HepG2 (cell line): ENCODE data around the gene SPRED3. TPM values are rescaled to one million over a fixed set of nuclear protein-coding genes. Genes with fewer than 3 reads are reported as not detected.

Source experiments
- ATAC-seq: fragments of 200-7000 bp; cut with Tn5 transposase; 3 replicates; pipeline ENCODE4 v1.9.1; 2020; ENCODE audit warnings: mild to moderate bottlenecking, moderate library complexity
- BruUV-seq: library from RNA; stranded (reverse); fragments of 400-500 nt; replicated peaks from 2 replicates; lab custom pipeline; 2021; lab: Mats Ljungman, UMichigan
- CTCF ChIA-PET: fragments of 300-600 bp; formaldehyde crosslinking; extraction: SDS; loops from one replicate; lab custom pipeline; 2021; ENCODE audit warnings: low total read pairs, inconsistent platforms, low intra/inter-chr PET ratio; lab: Yijun Ruan, JAX
- POLR2A ChIA-PET: fragments of 350-600 bp; sonication (Branson Sonifier 250); formaldehyde crosslinking; loops from one replicate; lab custom pipeline; 2020; ENCODE audit warnings: antibody characterized with exemption, inconsistent platforms; lab: Yijun Ruan, JAX
- DNase-seq: peaks from one replicate; pipeline ENCODE4 v3.0.0-alpha.2; 2015; ENCODE audit warnings: low spot score
- FAIRE-seq: peaks from 3 replicates; lab custom pipeline; 2011; peaks lifted over from hg19 to GRCh38; lab: Jason Lieb, UNC
- H2AFZ ChIP-seq: one replicate; pipeline ENCODE4 v1.6.1; 2011; ENCODE audit warnings: low read length, inconsistent platforms
- H3K27ac ChIP-seq: fragments of 300-600 bp; 3 replicates; pipeline ENCODE4 v1.8.0; 2011; ENCODE audit warnings: mixed run types, mild to moderate bottlenecking, mixed read lengths, low read length, inconsistent platforms; ENCODE audit not compliant: insufficient read depth; ENCODE audit errors: extremely low read length
- H3K27me3 ChIP-seq, 2 experiments: fragments of 200-600 bp in 1 of 2; 2 replicates in 1 of 2; 3 replicates in 1 of 2; pipeline versions ENCODE4 v1.6.0 to v1.8.0; 2011; ENCODE audit warnings: low read length in 2 of 2, mild to moderate bottlenecking in 2 of 2, moderate library complexity in 2 of 2, inconsistent platforms in 1 of 2; ENCODE audit not compliant: insufficient read depth in 2 of 2, control insufficient read depth in 1 of 2
- H3K36me3 ChIP-seq, 2 experiments: fragments of 200-600 bp in 1 of 2; replicated peaks in 1 of 2; 2 replicates in 1 of 2; 3 replicates in 1 of 2; pipeline versions ENCODE4 v1.5.1 to v1.8.0; 2011; ENCODE audit warnings: low read length in 2 of 2, inconsistent platforms in 1 of 2; ENCODE audit not compliant: insufficient read depth in 2 of 2, control insufficient read depth in 1 of 2
- H3K4me1 ChIP-seq: 2 replicates; pipeline ENCODE4 v1.5.1; 2012; ENCODE audit warnings: low read length, inconsistent platforms; ENCODE audit not compliant: insufficient read depth
- H3K4me2 ChIP-seq: 2 replicates; pipeline ENCODE4 v1.6.0; 2011; ENCODE audit warnings: low read depth, low read length, inconsistent platforms
- H3K4me3 ChIP-seq, 3 experiments: fragments of 200-600 bp in 1 of 3; sonication (generic), shearing (Covaris generic) in 1 of 3; replicated peaks in 1 of 3; 2 replicates each; pipeline ENCODE4 v1.5.1; 2011 to 2016; ENCODE audit warnings: low read length in 3 of 3, inconsistent platforms in 2 of 3, low read depth in 2 of 3, mild to moderate bottlenecking in 2 of 3, control low read depth in 1 of 3, mixed read lengths in 1 of 3; ENCODE audit not compliant: insufficient read depth in 1 of 3
- H3K79me2 ChIP-seq: one replicate; pipeline ENCODE4 v1.6.1; 2011; ENCODE audit warnings: low read length, inconsistent platforms; ENCODE audit not compliant: insufficient read depth
- H3K9ac ChIP-seq: 2 replicates; pipeline ENCODE4 v1.6.0; 2011; ENCODE audit warnings: mild to moderate bottlenecking, low read depth, low read length, inconsistent platforms; ENCODE audit not compliant: insufficient read depth
- H3K9me3 ChIP-seq: 2 replicates; pipeline ENCODE4 v1.5.1; 2012; ENCODE audit warnings: mild to moderate bottlenecking, low read length
- H4K20me1 ChIP-seq: 2 replicates; pipeline ENCODE4 v1.6.0; 2011; ENCODE audit warnings: inconsistent platforms, mild to moderate bottlenecking, low read length, moderate library complexity; ENCODE audit not compliant: insufficient read depth
- ATF3 ChIP-seq: sonication (generic); formaldehyde crosslinking; IDR thresholded peaks from 2 replicates; pipeline ENCODE4 v1.4.0; 2020; ENCODE audit warnings: missing genetic modification reagents
- DDIT3 ChIP-seq: sonication (generic); formaldehyde crosslinking; IDR thresholded peaks from 2 replicates; pipeline ENCODE4 v1.4.0; 2020; ENCODE audit warnings: mild to moderate bottlenecking, missing genetic modification reagents
- HIVEP1 ChIP-seq: sonication (generic); formaldehyde crosslinking; IDR thresholded peaks from 2 replicates; pipeline ENCODE4 v1.4.0; 2020; ENCODE audit warnings: mild to moderate bottlenecking, missing genetic modification reagents
- HMGXB4 ChIP-seq, 2 experiments: sonication (generic) in 1 of 2; formaldehyde crosslinking in 1 of 2; IDR thresholded peaks; 2 replicates each; pipeline versions ENCODE4 v1.4.0 to v1.6.1; 2018 to 2020; ENCODE audit warnings: missing genetic modification reagents in 2 of 2, borderline replicate concordance in 1 of 2, low read depth in 1 of 2, mild to moderate bottlenecking in 1 of 2, missing biosample characterization in 1 of 2
- KLF6 ChIP-seq: IDR thresholded peaks from 2 replicates; pipeline ENCODE4 v1.8.0; 2016; ENCODE audit warnings: missing biosample characterization, missing genetic modification reagents
- MAFG ChIP-seq: sonication (generic); formaldehyde crosslinking; IDR thresholded peaks from 2 replicates; pipeline ENCODE4 v1.5.1; 2020; ENCODE audit warnings: mild to moderate bottlenecking, missing genetic modification reagents
- MAFK ChIP-seq, 2 experiments: IDR thresholded peaks in 1 of 2; conservative IDR thresholded peaks in 1 of 2; 2 replicates each; pipeline ENCODE4 v1.6.1; 2011; ENCODE audit warnings: improper control_type of control experiment in 2 of 2, low read length in 2 of 2
- PHF8 ChIP-seq: sonication (generic); formaldehyde crosslinking; IDR thresholded peaks from 2 replicates; pipeline ENCODE4 v1.5.0; 2020; ENCODE audit warnings: missing genetic modification reagents
- POGZ ChIP-seq: sonication (generic); formaldehyde crosslinking; IDR thresholded peaks from 2 replicates; pipeline ENCODE4 v1.4.0; 2020; ENCODE audit warnings: mild to moderate bottlenecking, missing genetic modification reagents
- POLR2A ChIP-seq, 2 experiments: IDR thresholded peaks; 2 replicates each; pipeline ENCODE4 v1.6.1; 2011; ENCODE audit warnings: low read depth in 2 of 2, low read length in 2 of 2, mild to moderate bottlenecking in 1 of 2, moderate library complexity in 1 of 2; ENCODE audit not compliant: insufficient read depth in 1 of 2
- PPARG ChIP-seq: conservative IDR thresholded peaks from 2 replicates; pipeline ENCODE4 v1.6.1; 2016; ENCODE audit warnings: missing biosample characterization, missing genetic modification reagents
- RFXANK ChIP-seq: IDR thresholded peaks from 2 replicates; pipeline ENCODE4 v1.6.1; 2016
- ZNF468 ChIP-seq: sonication (generic); formaldehyde crosslinking; IDR thresholded peaks from 2 replicates; pipeline ENCODE4 v1.8.0; 2022; ENCODE audit warnings: mild to moderate bottlenecking, moderate library complexity, missing genetic modification reagents
- ZNF558 ChIP-seq: sonication (generic); formaldehyde crosslinking; IDR thresholded peaks from 2 replicates; pipeline ENCODE4 v1.9.0; 2022; ENCODE audit warnings: mild to moderate bottlenecking, missing genetic modification reagents, borderline replicate concordance
- ZNF646 ChIP-seq: sonication (generic); formaldehyde crosslinking; IDR thresholded peaks from 2 replicates; pipeline ENCODE4 v1.9.0; 2021; ENCODE audit warnings: mild to moderate bottlenecking, missing genetic modification reagents
- ZNF781 ChIP-seq: sonication (generic); formaldehyde crosslinking; IDR thresholded peaks from 2 replicates; pipeline ENCODE4 v1.5.1; 2020; ENCODE audit warnings: borderline replicate concordance, mild to moderate bottlenecking, missing genetic modification reagents; ENCODE audit errors: not compliant biosample characterization
- WGBS: methylation state at CpG from one replicate; pipeline ENCODE4 v1.1.6; 2017; ENCODE audit warnings: low lambda C conversion rate; 5-methylcytosine and 5-hydroxymethylcytosine counted together
- in situ Hi-C: cut with HindIII; loops from 2 replicates; pipeline ENCODE4 v1.10.0; 2017; ENCODE audit warnings: low pct_unique_long_range_greater_than_20kb; ENCODE audit not compliant: extremely low pct_ligation_motif_present
- intact Hi-C: fragments of 100-400 bp; cut with micrococcal nuclease; formaldehyde crosslinking; loops from one replicate; pipeline ENCODE4 v1.10.0; 2022; ENCODE audit not compliant: unreplicated experiment
- polyA plus RNA-seq, 8 experiments: library from polyadenylated mRNA; depleted of rRNA in 3 of 8; stranded (reverse) in 7 of 8; unstranded in 1 of 8; fragments of >200 nt; fragmentation: Illumina TruSeq in 4 of 8; extraction: Trizol in 4 of 8; gene quantifications; 2 replicates each; pipeline versions ENCODE4 v1.2.1 to v1.2.3, GENCODE V29; 2011 to 2016; ENCODE audit warnings: low read depth in 4 of 8, missing spikeins in 1 of 8, mixed read lengths in 1 of 8; ENCODE audit not compliant: insufficient read depth in 1 of 8
- total RNA-seq, 5 experiments: library from RNA; depleted of rRNA; stranded (reverse); fragments of >200 nt; fragmentation: Illumina TruSeq; extraction: Trizol; gene quantifications; 2 replicates each; pipeline ENCODE4 v1.2.3, GENCODE V29; 2016; ENCODE audit warnings: low read depth in 1 of 5

The SPRED3 gene
- total and polyA plus RNA-seq, 2 of the 13 experiments (the other 11 are each of a cell fraction or from before 2014, with no cell fraction given) = 0.15 to 0.17 TPM

GRCh38 chr19:38434549-38435051, 46.1 kb downstream of the SPRED3 start:
- DNase-seq (no peak), ATAC-seq (no peak), FAIRE-seq (no peak)
- in situ Hi-C loops (no loop called here), intact Hi-C loops (no loop called here)
- Histone ChIP-seq H3K4me1 (no peaks in the 10 kb centered on the region), H3K9me3 (no peaks in the 10 kb centered on the region), H3K27ac (no peak overlapping the region), H3K27me3 (peaks cover 0 to 3% of the 10 kb centered on the region in 2 experiments; a peak in 2 of 5 replicates), H3K4me2 (no peak overlapping the region), H4K20me1 (no peaks in the 10 kb centered on the region), H2AFZ (no peak overlapping the region), H3K36me3 (no peaks in the 10 kb centered on the region), H3K4me3 (no peak overlapping the region), H3K9ac (no peak overlapping the region), H3K79me2 (no peaks in the 10 kb centered on the region)
- BruUV-seq = no TSS peak
- POLR2A ChIA-PET = no interaction called here
- CTCF ChIA-PET = no interaction called here
- 24% methylated on average over 6 of the region's 13 CpGs for WGBS
- no peak for TF ChIP-seq KLF6 (CRISPR knock-in tag)
- TF ChIP-seq MAFK (conservative IDR thresholded peaks at IDR 0.05 in 1 of 2, IDR thresholded peaks at IDR 0.05 in 1 of 2; ENCODE audit: low read length in 2 of 2) = peak; percentile 98 to 99
- no peak for TF ChIP-seq HMGXB4 (CRISPR knock-in tag; IDR thresholded peaks at IDR 0.05; ENCODE audit: borderline replicate concordance in 1 of 2, low read depth in 1 of 2)
- no peak for TF ChIP-seq ATF3 (CRISPR knock-in tag)
- no peak for TF ChIP-seq ZNF468 (CRISPR knock-in tag)
- TF ChIP-seq POGZ (CRISPR knock-in tag) = no peak
- TF ChIP-seq ZNF646 (CRISPR knock-in tag) = no peak
- TF ChIP-seq ZNF558 (CRISPR knock-in tag) = no peak
- no peak for TF ChIP-seq DDIT3 (CRISPR knock-in tag)
- TF ChIP-seq MAFG (CRISPR knock-in tag) = peak; percentile 57; the same call in 1 of the 2 replicates
- TF ChIP-seq RFXANK = no peak
- TF ChIP-seq ZNF781 (CRISPR knock-in tag) = no peak
- no peak for TF ChIP-seq PPARG (CRISPR knock-in tag)
- TF ChIP-seq HIVEP1 (CRISPR knock-in tag) = no peak
- no peak for TF ChIP-seq PHF8 (CRISPR knock-in tag)
- TF ChIP-seq POLR2A (IDR thresholded peaks at IDR 0.05; ENCODE audit: insufficient read depth in 1 of 2, low read depth in 2 of 2, low read length in 2 of 2) = no peak
